Mesendoderm (in vitro differentiated cells): ENCODE data around the gene ZNF653.

Source experiments
- DNase-seq: peaks from one replicate; pipeline ENCODE4 v3.0.0; 2013
- H2AK5ac ChIP-seq: 2 replicates; pipeline ENCODE4 v1.6.1; 2013; ENCODE audit warnings: low read length, inconsistent platforms
- H2BK120ac ChIP-seq: 2 replicates; pipeline ENCODE4 v1.6.1; 2013; ENCODE audit warnings: low read depth, mild to moderate bottlenecking, low read length, moderate library complexity, mixed read lengths
- H2BK15ac ChIP-seq: replicated peaks from 2 replicates; pipeline ENCODE4 v1.6.1; 2013; ENCODE audit warnings: low read depth, mild to moderate bottlenecking, moderate library complexity
- H2BK5ac ChIP-seq: 2 replicates; pipeline ENCODE4 v1.6.1; 2013; ENCODE audit warnings: low read length, inconsistent platforms
- H3K18ac ChIP-seq: 2 replicates; pipeline ENCODE4 v1.6.1; 2013; ENCODE audit warnings: mild to moderate bottlenecking, low read length, mixed read lengths
- H3K23ac ChIP-seq: one replicate; pipeline ENCODE4 v1.6.1; 2013; ENCODE audit warnings: low read length
- H3K27ac ChIP-seq: 2 replicates; pipeline ENCODE4 v1.5.1; 2013; ENCODE audit warnings: low read depth, mild to moderate bottlenecking, inconsistent platforms, low read length, moderate library complexity
- H3K27me3 ChIP-seq: 2 replicates; pipeline ENCODE4 v1.6.1; 2013; ENCODE audit warnings: low read length, control low read depth, mild to moderate bottlenecking, inconsistent platforms; ENCODE audit not compliant: insufficient read depth, poor library complexity
- H3K36me3 ChIP-seq: 2 replicates; pipeline ENCODE4 v1.6.1; 2013; ENCODE audit warnings: low read length, inconsistent platforms; ENCODE audit not compliant: control insufficient read depth, insufficient read depth
- H3K4ac ChIP-seq: one replicate; pipeline ENCODE4 v1.6.1; 2013; ENCODE audit warnings: low read depth, mild to moderate bottlenecking, low read length, moderate library complexity
- H3K4me1 ChIP-seq: 2 replicates; pipeline ENCODE4 v1.6.1; 2013; ENCODE audit warnings: low read depth, low read length, inconsistent platforms; ENCODE audit not compliant: control insufficient read depth
- H3K4me2 ChIP-seq: 2 replicates; pipeline ENCODE4 v1.6.1; 2013; ENCODE audit warnings: low read length
- H3K4me3 ChIP-seq: 2 replicates; pipeline ENCODE4 v1.5.1; 2013; ENCODE audit warnings: mild to moderate bottlenecking, low read length
- H3K56ac ChIP-seq: one replicate; pipeline ENCODE4 v1.6.1; 2013; ENCODE audit warnings: low read length
- H3K79me1 ChIP-seq: 2 replicates; pipeline ENCODE4 v1.6.1; 2013; ENCODE audit warnings: low read length, inconsistent platforms
- H3K79me2 ChIP-seq: 2 replicates; pipeline ENCODE4 v1.6.1; 2013; ENCODE audit warnings: mild to moderate bottlenecking, low read length; ENCODE audit not compliant: control insufficient read depth, insufficient read depth
- H3K9ac ChIP-seq: 2 replicates; pipeline ENCODE4 v1.6.1; 2013; ENCODE audit warnings: low read length, inconsistent platforms
- H4K5ac ChIP-seq: one replicate; pipeline ENCODE4 v1.6.1; 2013; ENCODE audit warnings: low read length
- H4K8ac ChIP-seq: one replicate; pipeline ENCODE4 v1.6.1; 2013; ENCODE audit warnings: low read depth, mild to moderate bottlenecking, control low read depth, low read length, moderate library complexity
- WGBS: extraction: QIAGEN DNeasy Blood & Tissue Kit; methylation state at CpG from one replicate; pipeline ENCODE4 v1.1.7; 2013; ENCODE audit warnings: low lambda C conversion rate, missing lambda C conversion rate; ENCODE audit not compliant: insufficient coverage; ENCODE audit errors: extremely low coverage; 5-methylcytosine and 5-hydroxymethylcytosine counted together

ZNF653 gene

GRCh38 chr19:11482384-11483050, 23.1 kb downstream of the ZNF653 start:
- Histone ChIP-seq H3K4me2 (no peak overlapping the region), H3K18ac (no peak overlapping the region), H4K5ac (no peak overlapping the region), H3K56ac (no peak overlapping the region), H3K4me3 (no peak overlapping the region), H2BK120ac (no peak overlapping the region), H3K4ac (no peak overlapping the region), H3K9ac (no peak overlapping the region), H3K79me2 (no peaks in the 10 kb centered on the region), H3K79me1 (no peaks in the 10 kb centered on the region), H3K27me3 (peaks cover 15% of the 10 kb centered on the region), H2BK5ac (no peak overlapping the region), H3K4me1 (no peaks in the 10 kb centered on the region), H3K36me3 (no peaks in the 10 kb centered on the region), H4K8ac (no peak overlapping the region), H3K23ac (no peak overlapping the region), H2BK15ac (no peak overlapping the region), H3K27ac (no peak overlapping the region), H2AK5ac (no peak overlapping the region)
- no CpG with 5 or more reads among the region's 58 CpGs for WGBS
- DNase-seq = peak; percentile 82

- no peak overlapping the region for H4K5ac ChIP-seq
- H3K18ac ChIP-seq = no peak overlapping the region
- no peak overlapping the region for H3K27ac ChIP-seq
- H2BK120ac ChIP-seq = no peak overlapping the region
- H3K9ac ChIP-seq = no peak overlapping the region
- H3K4me2 ChIP-seq = no peak overlapping the region
- no peak overlapping the region for H2BK15ac ChIP-seq
- no peaks in the 10 kb centered on the region for H3K36me3 ChIP-seq
- H3K4ac ChIP-seq = no peak overlapping the region
- H4K8ac ChIP-seq = no peak overlapping the region
- H3K4me1 ChIP-seq = no peaks in the 10 kb centered on the region
- H3K56ac ChIP-seq = no peak overlapping the region
- H3K23ac ChIP-seq = no peak overlapping the region
- H3K27me3 ChIP-seq = peaks cover 15% of the 10 kb centered on the region
- H3K4me3 ChIP-seq = no peak overlapping the region
- no peak overlapping the region for H2AK5ac ChIP-seq
- H3K79me2 ChIP-seq = no peaks in the 10 kb centered on the region
- peak; percentile 88 for DNase-seq
- H3K79me1 ChIP-seq = no peaks in the 10 kb centered on the region
- no CpG with 5 or more reads among the region's 50 CpGs for WGBS
- H2BK5ac ChIP-seq = no peak overlapping the region
Observed at GRCh38 chr19:11481534-11482383, 23.9 kb downstream of the ZNF653 start.

GRCh38 chr19:11480715-11481533, 24.7 kb downstream of the ZNF653 start, which contains the start of gene ELAVL3:
ELAVL3 (minus strand) TSS chr19:11481046; CDS start chr19:11480608, 438 bp downstream.
- no peaks in the 10 kb centered on the region for H3K36me3 ChIP-seq
- no peak within 1 kb of the TSS for H3K4me2 ChIP-seq
- WGBS = no CpG with 5 or more reads among the region's 77 CpGs
- no peak within 1 kb of the TSS for H3K27ac ChIP-seq
- no peaks in the 10 kb centered on the region for H3K79me2 ChIP-seq
- no peak within 1 kb of the TSS for H3K23ac ChIP-seq
- no peak within 1 kb of the TSS for H4K8ac ChIP-seq
- H3K4ac ChIP-seq = no peak within 1 kb of the TSS
- no peaks in the 10 kb centered on the region for H3K4me1 ChIP-seq
- no peak within 1 kb of the TSS for H2AK5ac ChIP-seq
- H3K27me3 ChIP-seq = peaks cover 15% of the 10 kb centered on the region
- H2BK15ac ChIP-seq = no peak within 1 kb of the TSS
- no peak within 1 kb of the TSS for H4K5ac ChIP-seq
- no peak within 1 kb of the TSS for H3K4me3 ChIP-seq
- no peak within 1 kb of the TSS for H3K18ac ChIP-seq
- no peak for DNase-seq
- H3K56ac ChIP-seq = no peak within 1 kb of the TSS
- H3K9ac ChIP-seq = no peak within 1 kb of the TSS
- no peaks in the 10 kb centered on the region for H3K79me1 ChIP-seq
- no peak within 1 kb of the TSS for H2BK120ac ChIP-seq
- no peak within 1 kb of the TSS for H2BK5ac ChIP-seq

GRCh38 chr19:11479898-11480714, 25.5 kb downstream of the ZNF653 start:
- H3K4me3 ChIP-seq = no peak overlapping the region
- H3K4me2 ChIP-seq = no peak overlapping the region
- H3K23ac ChIP-seq = no peak overlapping the region
- no peak overlapping the region for H2AK5ac ChIP-seq
- no CpG with 5 or more reads among the region's 86 CpGs for WGBS
- no peak for DNase-seq
- no peak overlapping the region for H4K8ac ChIP-seq
- H3K9ac ChIP-seq = no peak overlapping the region
- no peak overlapping the region for H3K4ac ChIP-seq
- H2BK15ac ChIP-seq = no peak overlapping the region
- no peaks in the 10 kb centered on the region for H3K4me1 ChIP-seq
- H2BK120ac ChIP-seq = no peak overlapping the region
- no peak overlapping the region for H3K18ac ChIP-seq
- H4K5ac ChIP-seq = no peak overlapping the region
- no peaks in the 10 kb centered on the region for H3K79me1 ChIP-seq
- peaks cover 15% of the 10 kb centered on the region for H3K27me3 ChIP-seq
- no peak overlapping the region for H2BK5ac ChIP-seq
- H3K79me2 ChIP-seq = no peaks in the 10 kb centered on the region
- no peak overlapping the region for H3K27ac ChIP-seq
- no peak overlapping the region for H3K56ac ChIP-seq
- no peaks in the 10 kb centered on the region for H3K36me3 ChIP-seq

DNA sequence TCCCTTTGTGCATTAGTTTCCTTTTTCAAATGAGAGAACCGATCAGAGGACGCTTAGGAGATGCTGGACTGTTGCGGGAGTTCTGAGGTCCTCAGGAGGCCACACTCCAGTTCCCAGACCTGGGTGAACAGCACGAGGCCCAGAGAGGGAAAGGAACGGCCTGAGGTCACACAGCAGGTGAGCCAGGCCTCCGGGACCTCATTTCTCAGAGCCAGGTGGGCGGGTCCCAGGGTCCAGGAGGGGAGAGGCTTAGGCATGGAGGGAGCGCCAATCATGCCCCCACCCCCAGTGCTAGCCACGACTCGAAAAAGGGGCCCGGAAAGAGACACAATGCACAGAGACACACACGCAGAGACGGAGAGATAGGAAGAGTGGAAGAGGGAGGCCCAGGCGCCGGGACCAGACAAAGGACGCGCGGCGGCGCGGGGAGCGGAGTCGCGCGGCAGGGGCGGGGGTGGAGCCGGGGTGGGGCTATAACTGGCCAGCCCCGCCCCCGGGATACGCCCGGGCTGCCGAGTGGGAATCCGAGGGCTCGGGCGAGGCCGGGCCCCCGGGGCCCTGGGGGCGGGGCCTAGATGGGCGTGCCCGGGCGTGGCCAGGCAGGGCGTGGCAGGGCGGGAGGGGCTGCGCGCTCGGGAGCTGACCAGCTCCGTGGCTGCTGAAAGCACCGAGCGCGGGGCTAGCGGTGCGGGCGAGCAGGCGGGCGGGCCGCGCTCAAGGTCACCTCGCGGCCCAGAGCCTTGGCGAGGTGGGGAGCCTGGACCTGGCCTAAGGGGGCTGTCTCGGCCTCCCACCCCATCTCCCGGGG, 26.3 kb downstream of the ZNF653 start:
- Histone ChIP-seq H3K79me2 (no peaks in the 10 kb centered on the region), H3K79me1 (no peaks in the 10 kb centered on the region), H3K9ac (no peak overlapping the region), H2BK5ac (no peak overlapping the region), H3K27ac (no peak overlapping the region), H3K23ac (no peak overlapping the region), H3K27me3 (peaks cover 15% of the 10 kb centered on the region), H2BK120ac (no peak overlapping the region), H3K4me3 (no peak overlapping the region), H3K4me1 (no peaks in the 10 kb centered on the region), H3K4ac (no peak overlapping the region), H3K36me3 (no peaks in the 10 kb centered on the region), H2BK15ac (no peak overlapping the region), H2AK5ac (no peak overlapping the region), H4K5ac (no peak overlapping the region), H4K8ac (no peak overlapping the region), H3K56ac (no peak overlapping the region), H3K18ac (no peak overlapping the region), H3K4me2 (no peak overlapping the region)
- DNase-seq = peak; percentile 78
- no CpG with 5 or more reads among the region's 62 CpGs for WGBS
